HepG2 (cell line): ENCODE results near the gene TCF3. TPM values are rescaled to one million over a fixed set of nuclear protein-coding genes. Genes with fewer than 3 reads are reported as not detected.

ENCODE experiments used
- ARHGAP35 ChIP-seq: sonication (generic); formaldehyde crosslinking; IDR thresholded peaks from 2 replicates; pipeline ENCODE4 v1.9.0; 2022; ENCODE audit warnings: mild to moderate bottlenecking, inconsistent platforms, moderate library complexity, missing genetic modification reagents, borderline replicate concordance
- CAMTA2 ChIP-seq: sonication (generic); formaldehyde crosslinking; IDR thresholded peaks from 2 replicates; pipeline ENCODE4 v1.4.0; 2020; ENCODE audit warnings: mild to moderate bottlenecking, missing genetic modification reagents, borderline replicate concordance
- MTF1 ChIP-seq: sonication (generic); formaldehyde crosslinking; IDR thresholded peaks from 2 replicates; pipeline ENCODE4 v1.5.0; 2020; ENCODE audit warnings: missing genetic modification reagents
- NBN ChIP-seq: fragments of 450-650 bp; conservative IDR thresholded peaks from 2 replicates; pipeline ENCODE4 v1.6.1; 2017
- PPARG ChIP-seq: conservative IDR thresholded peaks from 2 replicates; pipeline ENCODE4 v1.6.1; 2016; ENCODE audit warnings: missing biosample characterization, missing genetic modification reagents
- TFAP4 ChIP-seq: sonication (generic); IDR thresholded peaks from 2 replicates; pipeline ENCODE4 v1.6.1; 2016; ENCODE audit warnings: low read depth, borderline replicate concordance
- ZNF18 ChIP-seq: sonication (generic); formaldehyde crosslinking; IDR thresholded peaks from 2 replicates; pipeline ENCODE4 v1.8.0; 2022; ENCODE audit warnings: mild to moderate bottlenecking, missing genetic modification reagents; ENCODE audit not compliant: insufficient replicate concordance
- ZNF543 ChIP-seq: sonication (generic); formaldehyde crosslinking; IDR thresholded peaks from 2 replicates; pipeline ENCODE4 v1.4.0; 2020; ENCODE audit warnings: mild to moderate bottlenecking, missing genetic modification reagents
- ZNF546 ChIP-seq: sonication (generic); formaldehyde crosslinking; conservative IDR thresholded peaks from 2 replicates; pipeline ENCODE4 v1.8.1; 2023; ENCODE audit warnings: mild to moderate bottlenecking, missing genetic modification reagents
- polyA plus RNA-seq, 8 experiments: library from polyadenylated mRNA; depleted of rRNA in 3 of 8; stranded (reverse) in 7 of 8; unstranded in 1 of 8; fragments of >200 nt; fragmentation: Illumina TruSeq in 4 of 8; extraction: Trizol in 4 of 8; gene quantifications; 2 replicates each; pipeline versions ENCODE4 v1.2.1 to v1.2.3, GENCODE V29; 2011 to 2016; ENCODE audit warnings: low read depth in 4 of 8, missing spikeins in 1 of 8, mixed read lengths in 1 of 8; ENCODE audit not compliant: insufficient read depth in 1 of 8
- total RNA-seq, 5 experiments: library from RNA; depleted of rRNA; stranded (reverse); fragments of >200 nt; fragmentation: Illumina TruSeq; extraction: Trizol; gene quantifications; 2 replicates each; pipeline ENCODE4 v1.2.3, GENCODE V29; 2016; ENCODE audit warnings: low read depth in 1 of 5
- TF ChIP-seq, protein P1 (sequence below): sonication (generic); formaldehyde crosslinking; IDR thresholded peaks from 2 replicates; pipeline ENCODE4 v1.4.0; 2020; ENCODE audit warnings: missing genetic modification reagents
- TF ChIP-seq, protein P2 (sequence below): sonication (generic); formaldehyde crosslinking; IDR thresholded peaks from 2 replicates; pipeline ENCODE4 v1.4.0; 2020; ENCODE audit warnings: mild to moderate bottlenecking, missing genetic modification reagents
- TF ChIP-seq, protein P3 (sequence below): sonication (generic); formaldehyde crosslinking; IDR thresholded peaks from 2 replicates; pipeline ENCODE4 v1.4.0; 2020; ENCODE audit warnings: low read depth, mild to moderate bottlenecking, missing genetic modification reagents
- TF ChIP-seq, protein P4 (sequence below): IDR thresholded peaks from 2 replicates; pipeline ENCODE4 v1.6.1; 2018; ENCODE audit warnings: missing genetic modification reagents

Gene TCF3
- total and polyA plus RNA-seq, 2 of the 13 experiments (the other 11 are each of a cell fraction or from before 2014, with no cell fraction given), result 51.4 to 53.2 TPM

DNA sequence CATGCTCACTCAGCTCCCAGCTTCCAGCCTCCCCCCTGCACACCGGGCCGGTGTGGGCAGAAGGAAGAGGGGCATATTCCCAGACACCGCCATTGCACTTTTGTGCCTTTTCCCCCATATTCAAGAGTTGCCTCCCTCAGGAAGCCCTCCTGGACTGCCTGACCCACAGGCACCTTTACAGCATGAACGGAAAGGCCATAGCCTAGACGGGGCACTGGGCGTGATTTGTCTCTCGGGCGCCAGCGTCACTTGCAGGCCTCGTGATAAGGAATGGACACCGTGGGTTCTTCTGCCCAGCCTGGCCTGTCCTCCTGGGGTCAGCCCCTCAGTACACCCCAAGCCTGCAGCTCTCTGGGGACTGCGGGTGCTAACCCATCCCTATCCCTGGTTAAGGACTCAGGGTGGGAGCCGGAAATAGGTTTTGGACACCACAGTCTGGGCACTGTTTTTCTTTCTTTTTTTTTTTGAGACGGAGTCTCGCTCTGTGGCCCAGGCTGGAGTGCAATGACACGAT, 46.2 kb downstream of the TCF3 start (continued):
- TF ChIP-seq, protein P1, sequence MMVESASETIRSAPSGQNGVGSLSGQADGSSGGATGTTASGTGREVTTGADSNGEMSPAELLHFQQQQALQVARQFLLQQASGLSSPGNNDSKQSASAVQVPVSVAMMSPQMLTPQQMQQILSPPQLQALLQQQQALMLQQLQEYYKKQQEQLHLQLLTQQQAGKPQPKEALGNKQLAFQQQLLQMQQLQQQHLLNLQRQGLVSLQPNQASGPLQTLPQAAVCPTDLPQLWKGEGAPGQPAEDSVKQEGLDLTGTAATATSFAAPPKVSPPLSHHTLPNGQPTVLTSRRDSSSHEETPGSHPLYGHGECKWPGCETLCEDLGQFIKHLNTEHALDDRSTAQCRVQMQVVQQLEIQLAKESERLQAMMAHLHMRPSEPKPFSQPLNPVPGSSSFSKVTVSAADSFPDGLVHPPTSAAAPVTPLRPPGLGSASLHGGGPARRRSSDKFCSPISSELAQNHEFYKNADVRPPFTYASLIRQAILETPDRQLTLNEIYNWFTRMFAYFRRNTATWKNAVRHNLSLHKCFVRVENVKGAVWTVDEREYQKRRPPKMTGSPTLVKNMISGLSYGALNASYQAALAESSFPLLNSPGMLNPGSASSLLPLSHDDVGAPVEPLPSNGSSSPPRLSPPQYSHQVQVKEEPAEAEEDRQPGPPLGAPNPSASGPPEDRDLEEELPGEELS (CRISPR knock-in tag), result no peak
- no peak for TF ChIP-seq TFAP4
- TF ChIP-seq PPARG (CRISPR knock-in tag), result peak; percentile 44
- TF ChIP-seq ZNF543 (CRISPR knock-in tag), result no peak
- TF ChIP-seq ARHGAP35 (CRISPR knock-in tag), result no peak
- 0 out of 2 replicates have a peak, but pooled peaks have one; percentile 57 for TF ChIP-seq ZNF546 (CRISPR knock-in tag)
- TF ChIP-seq, protein P2, sequence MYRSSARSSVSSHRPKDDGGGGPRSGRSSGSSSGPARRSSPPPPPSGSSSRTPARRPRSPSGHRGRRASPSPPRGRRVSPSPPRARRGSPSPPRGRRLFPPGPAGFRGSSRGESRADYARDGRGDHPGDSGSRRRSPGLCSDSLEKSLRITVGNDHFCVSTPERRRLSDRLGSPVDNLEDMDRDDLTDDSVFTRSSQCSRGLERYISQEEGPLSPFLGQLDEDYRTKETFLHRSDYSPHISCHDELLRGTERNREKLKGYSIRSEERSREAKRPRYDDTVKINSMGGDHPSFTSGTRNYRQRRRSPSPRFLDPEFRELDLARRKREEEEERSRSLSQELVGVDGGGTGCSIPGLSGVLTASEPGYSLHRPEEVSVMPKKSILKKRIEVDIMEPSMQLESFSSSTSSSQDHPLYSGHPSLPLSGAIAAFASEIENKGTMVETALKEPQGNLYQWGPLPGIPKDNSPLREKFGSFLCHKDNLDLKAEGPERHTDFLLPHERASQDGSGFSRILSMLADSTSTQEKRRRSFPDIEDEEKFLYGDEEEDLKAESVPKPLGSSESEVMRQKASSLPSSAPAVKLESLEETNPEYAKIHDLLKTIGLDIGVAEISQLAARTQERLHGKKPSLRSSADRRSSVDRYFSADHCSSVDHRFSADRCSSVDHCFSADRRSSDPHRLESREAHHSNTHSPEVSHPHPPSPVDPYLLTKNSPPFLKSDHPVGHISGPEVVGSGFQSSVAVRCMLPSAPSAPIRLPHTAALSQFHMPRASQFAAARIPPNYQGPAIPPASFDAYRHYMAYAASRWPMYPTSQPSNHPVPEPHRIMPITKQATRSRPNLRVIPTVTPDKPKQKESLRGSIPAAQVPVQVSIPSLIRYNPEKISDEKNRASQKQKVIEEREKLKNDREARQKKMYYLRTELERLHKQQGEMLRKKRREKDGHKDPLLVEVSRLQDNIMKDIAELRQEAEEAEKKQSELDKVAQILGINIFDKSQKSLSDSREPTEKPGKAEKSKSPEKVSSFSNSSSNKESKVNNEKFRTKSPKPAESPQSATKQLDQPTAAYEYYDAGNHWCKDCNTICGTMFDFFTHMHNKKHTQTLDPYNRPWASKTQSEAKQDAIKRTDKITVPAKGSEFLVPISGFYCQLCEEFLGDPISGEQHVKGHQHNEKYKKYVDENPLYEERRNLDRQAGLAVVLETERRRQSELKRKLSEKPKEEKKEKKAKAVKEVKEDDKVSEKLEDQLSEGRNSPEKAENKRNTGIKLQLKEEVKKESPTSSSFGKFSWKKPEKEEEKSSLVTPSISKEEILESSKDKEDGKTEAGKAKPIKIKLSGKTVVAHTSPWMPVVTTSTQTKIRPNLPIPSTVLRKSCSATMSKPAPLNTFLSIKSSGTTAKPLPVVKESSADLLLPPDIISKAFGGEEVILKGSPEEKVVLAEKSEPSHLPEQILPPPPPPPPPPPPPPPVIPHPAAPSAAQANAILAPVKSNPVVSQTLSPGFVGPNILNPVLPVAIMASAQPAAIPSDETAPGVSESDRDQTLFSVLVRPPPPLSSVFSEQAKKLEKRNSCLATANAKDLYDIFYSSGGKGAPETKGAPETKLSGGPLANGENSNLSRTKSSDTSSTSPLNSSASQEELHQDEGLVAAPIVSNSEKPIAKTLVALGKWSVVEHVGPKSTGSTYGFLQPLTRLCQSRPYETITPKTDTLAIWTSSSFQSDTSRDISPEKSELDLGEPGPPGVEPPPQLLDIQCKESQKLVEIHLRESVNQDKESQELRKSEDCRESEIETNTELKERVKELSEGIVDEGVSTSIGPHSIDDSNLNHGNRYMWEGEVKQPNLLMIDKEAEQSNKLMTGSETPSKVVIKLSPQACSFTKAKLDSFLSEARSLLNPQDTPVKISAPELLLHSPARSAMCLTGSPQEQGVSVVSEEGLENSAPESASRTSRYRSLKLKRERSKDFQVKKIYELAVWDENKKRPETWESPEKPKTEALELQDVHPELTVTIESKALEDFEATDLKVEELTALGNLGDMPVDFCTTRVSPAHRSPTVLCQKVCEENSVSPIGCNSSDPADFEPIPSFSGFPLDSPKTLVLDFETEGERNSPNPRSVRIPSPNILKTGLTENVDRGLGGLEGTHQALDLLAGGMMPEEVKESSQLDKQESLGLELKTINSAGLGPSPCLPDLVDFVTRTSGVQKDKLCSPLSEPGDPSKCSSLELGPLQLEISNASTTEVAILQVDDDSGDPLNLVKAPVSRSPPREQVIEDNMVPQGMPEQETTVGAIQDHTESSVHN, result no peak
- TF ChIP-seq NBN, result no peak
- TF ChIP-seq, protein P3, sequence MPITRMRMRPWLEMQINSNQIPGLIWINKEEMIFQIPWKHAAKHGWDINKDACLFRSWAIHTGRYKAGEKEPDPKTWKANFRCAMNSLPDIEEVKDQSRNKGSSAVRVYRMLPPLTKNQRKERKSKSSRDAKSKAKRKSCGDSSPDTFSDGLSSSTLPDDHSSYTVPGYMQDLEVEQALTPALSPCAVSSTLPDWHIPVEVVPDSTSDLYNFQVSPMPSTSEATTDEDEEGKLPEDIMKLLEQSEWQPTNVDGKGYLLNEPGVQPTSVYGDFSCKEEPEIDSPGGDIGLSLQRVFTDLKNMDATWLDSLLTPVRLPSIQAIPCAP, result no peak
- no peak for TF ChIP-seq CAMTA2 (CRISPR knock-in tag)
- no peak for TF ChIP-seq MTF1 (CRISPR knock-in tag)
- TF ChIP-seq, protein P4, sequence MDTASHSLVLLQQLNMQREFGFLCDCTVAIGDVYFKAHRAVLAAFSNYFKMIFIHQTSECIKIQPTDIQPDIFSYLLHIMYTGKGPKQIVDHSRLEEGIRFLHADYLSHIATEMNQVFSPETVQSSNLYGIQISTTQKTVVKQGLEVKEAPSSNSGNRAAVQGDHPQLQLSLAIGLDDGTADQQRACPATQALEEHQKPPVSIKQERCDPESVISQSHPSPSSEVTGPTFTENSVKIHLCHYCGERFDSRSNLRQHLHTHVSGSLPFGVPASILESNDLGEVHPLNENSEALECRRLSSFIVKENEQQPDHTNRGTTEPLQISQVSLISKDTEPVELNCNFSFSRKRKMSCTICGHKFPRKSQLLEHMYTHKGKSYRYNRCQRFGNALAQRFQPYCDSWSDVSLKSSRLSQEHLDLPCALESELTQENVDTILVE (CRISPR knock-in tag), result peak; percentile 33; the same call in 1 of the 2 replicates
- TF ChIP-seq ZNF18 (CRISPR knock-in tag), result no peak
